Fibroblast of skin of abdomen (primary cell): ENCODE measurements around the gene SORCS2.

Experiments
- DNase-seq: peaks from one replicate; pipeline ENCODE4 v3.0.0-alpha.2; 2013

SORCS2 gene

DNA sequence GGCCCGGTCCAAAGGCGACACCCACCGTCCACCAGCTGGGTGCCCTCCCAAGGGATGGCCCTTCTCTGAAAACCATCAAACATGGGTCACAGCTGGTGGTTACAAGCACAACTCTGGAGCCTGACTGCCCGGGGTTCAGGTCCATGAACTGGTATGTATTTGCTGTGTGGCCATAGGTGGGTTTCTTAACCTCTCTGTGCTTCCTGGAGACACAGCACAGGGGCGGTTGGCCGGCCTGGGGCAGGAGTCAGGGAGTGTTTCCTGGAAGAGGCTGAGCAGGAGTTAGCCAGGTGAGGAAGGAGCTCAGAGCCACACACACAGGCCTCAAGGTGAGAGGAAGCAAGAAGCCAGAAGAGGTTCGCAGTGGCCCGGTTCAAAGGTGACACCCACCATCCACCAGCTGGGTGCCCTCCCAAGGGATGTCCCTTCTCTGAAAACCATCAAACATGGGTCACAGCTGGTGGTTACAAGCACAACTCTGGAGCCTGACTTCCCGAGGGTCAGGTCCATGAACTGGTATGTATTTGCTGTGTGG, 486.0 kb downstream of the SORCS2 start:
- DNase-seq, result no peak

DNA sequence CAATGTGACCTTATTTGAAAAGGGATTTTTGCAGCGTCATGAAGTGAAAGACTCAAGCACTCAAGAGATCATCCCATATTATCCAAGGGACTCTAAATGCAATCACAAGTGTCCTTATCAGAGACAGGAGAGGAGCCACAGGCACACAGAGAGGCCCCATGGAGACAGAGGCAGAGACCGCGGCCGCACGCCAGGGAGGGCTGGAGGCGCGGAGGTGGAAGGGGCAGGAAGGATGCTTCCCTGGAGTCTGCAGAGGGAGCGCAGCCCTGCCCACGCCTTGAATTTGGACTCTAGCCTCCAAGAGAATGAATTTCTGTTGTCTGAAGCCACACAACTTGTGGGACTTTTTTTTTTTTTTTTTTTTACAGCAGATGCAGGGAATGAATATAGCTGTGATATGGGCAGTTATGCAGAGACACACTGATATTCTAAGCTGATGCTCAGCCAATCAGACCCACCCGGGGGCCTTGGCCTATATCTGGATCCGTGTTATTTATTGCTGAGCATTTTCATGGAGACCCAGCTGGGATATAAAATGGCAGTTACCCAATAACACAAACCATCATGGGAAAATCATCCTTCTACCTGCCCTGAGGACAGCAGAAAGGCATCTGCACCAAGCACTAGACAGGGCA, 487.2 kb downstream of the SORCS2 start:
- no peak for DNase-seq

DNA sequence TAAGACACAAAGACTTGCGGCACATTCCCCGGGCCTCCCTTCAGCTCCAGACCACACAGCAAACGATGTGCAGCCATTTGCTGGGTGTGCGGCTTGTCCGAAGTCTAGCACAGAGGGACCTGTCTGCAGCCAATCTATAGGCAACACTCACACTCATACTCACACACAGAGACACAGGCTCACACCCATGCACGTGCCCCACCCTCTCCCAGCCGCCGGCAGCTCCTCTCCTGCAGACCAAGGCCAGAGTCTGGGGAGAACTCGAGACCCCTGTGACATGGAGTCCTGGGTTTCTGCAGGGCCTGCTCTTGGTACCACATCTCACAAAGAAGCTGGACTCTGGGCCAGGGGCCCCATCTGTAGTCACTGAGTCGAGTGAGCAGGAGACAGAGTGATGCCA, 487.8 kb downstream of the SORCS2 start:
- DNase-seq, result no peak

DNA sequence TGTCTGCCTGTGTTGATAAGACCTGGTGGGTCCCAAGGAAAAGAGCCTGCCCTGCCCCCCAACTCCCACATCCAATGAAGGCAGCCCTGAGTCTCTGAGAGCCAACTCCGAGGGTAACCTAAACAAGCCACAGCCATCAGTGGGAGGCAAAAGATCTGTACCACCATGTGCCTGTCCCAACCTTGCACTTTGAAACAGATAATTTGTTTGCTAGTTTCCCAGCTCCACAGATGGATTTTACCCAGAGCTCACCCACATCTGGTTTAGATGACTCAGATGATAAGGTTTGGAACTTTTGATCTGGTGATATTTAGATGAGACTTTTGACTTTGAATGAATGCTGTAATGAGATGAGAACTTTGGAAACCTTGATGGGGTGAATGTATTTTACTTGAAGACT, 488.4 kb downstream of the SORCS2 start:
- DNase-seq, result no peak

DNA sequence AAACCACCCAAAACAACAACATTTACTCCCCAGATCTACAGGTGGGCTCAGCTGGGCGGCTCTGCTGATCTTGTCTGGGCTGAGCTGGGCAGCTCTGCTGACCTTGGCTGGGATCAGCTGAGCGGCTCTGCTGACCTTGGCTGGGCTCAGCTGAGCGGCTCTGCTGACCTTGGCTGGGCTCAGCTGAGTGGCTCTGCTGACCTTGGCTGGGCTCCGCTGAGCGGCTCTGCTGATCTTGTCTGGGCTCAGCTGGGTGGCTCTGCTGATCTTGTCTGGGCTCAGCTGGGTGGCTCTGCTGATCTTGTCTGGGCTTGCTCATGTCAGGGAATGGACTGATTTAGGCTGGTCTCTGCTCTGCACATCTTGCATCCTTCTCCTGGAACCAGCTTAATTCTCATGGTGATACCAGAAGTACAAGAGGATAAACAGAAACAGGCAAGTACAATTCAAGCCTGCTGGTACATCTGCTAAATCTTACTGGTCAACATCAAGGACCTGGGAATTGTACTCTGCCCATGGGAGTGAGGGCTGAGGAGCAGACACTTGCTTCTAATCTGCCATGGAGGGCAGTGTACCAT, 490.9 kb downstream of the SORCS2 start:
- DNase-seq, result no peak

DNA sequence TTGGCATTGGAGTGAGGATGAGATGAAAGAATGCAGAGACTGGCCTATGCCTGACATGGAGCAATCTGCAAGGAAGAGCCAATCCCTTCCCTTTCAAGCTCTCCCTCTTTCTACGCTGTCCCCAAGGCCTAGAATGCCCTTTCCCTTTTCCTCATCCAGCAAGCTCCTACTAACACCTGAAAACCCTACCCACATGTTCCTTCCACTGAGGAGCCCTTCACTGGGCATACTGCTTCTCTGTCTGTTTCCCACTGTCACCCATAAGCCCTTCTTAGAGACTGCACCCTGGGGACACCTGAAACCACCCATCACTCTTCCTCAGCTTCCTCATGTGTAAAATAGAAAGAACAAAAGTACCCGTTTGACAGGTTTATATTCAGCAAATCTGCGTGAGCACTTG, 492.0 kb downstream of the SORCS2 start:
- no peak for DNase-seq

DNA sequence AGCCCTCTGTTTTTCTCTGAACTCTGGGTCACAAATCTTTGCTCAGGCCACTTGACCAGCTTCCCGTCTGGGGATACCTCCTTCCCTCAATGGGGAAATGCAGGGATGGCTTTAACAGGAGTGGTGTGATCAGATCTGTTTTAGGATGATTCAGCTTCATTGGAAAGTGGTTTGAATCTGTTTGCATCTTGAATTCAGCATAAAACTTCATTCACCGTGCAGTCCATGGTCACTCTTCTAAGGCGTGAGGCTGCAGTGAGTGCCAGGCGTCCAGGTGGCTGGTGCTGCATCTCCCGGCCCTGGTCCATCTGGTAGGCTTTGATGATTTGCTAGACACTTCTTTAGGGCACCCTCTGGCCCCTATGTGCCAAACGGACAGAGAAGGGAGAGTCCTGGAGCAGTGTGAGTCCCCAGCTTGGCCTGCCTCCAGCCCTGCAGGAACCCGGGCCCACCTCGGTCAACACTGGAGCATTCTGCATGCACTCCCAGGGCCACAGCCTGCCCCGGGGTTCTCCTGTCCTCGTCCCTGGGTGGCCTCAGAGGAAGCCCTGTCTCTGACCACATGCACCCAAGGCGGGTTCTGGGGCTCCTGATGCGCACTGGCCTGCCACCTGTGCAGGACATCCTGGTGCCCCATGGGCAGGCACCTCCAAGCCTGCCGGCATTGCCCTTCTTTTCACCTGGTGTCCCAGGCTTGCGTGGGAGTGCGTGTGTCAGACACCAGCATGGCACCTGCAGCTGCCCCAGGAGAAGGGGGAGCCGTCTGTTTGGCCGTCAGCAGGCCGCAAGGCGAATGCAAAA, 493.9 kb downstream of the SORCS2 start:
- DNase-seq, result no peak

DNA sequence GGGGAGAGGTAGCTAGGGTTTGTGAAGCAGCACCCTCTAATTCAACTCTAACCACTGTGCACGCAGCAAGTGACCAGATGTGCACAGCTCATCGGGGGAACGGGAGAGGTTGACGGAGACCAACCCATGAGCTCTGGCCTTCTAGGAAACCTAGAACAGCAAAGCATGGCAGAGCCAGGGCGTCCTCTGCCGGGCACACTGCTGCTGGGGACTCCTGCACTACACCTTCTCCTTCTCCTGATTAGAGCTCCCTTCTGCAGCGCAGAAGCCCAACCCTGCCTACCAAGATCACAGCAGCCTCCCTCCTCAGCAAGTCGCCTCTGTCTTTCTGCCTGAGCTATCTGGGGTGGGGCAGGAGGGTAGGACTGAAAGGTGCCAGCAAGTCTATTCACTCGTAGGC, 494.7 kb downstream of the SORCS2 start:
- no peak for DNase-seq

DNA sequence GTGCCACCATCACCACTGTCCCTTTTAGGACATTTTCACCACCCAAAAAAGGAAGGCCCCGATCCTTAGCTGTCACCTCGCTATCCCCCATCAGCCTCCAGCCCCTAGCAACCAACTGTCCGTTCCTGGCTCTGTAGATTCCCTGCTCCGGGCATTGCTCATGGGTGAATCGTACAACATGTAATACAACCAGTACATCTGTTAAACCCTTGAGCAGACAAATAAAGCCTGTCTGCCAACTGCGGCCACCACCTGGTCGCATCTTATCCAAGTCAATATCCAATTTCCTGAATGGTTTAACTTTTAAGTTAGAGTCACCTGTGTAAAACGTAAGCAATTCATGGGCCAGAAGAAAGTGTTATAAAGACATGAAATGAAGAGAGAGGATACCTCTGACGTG, 495.5 kb downstream of the SORCS2 start:
- DNase-seq, result no peak

DNA sequence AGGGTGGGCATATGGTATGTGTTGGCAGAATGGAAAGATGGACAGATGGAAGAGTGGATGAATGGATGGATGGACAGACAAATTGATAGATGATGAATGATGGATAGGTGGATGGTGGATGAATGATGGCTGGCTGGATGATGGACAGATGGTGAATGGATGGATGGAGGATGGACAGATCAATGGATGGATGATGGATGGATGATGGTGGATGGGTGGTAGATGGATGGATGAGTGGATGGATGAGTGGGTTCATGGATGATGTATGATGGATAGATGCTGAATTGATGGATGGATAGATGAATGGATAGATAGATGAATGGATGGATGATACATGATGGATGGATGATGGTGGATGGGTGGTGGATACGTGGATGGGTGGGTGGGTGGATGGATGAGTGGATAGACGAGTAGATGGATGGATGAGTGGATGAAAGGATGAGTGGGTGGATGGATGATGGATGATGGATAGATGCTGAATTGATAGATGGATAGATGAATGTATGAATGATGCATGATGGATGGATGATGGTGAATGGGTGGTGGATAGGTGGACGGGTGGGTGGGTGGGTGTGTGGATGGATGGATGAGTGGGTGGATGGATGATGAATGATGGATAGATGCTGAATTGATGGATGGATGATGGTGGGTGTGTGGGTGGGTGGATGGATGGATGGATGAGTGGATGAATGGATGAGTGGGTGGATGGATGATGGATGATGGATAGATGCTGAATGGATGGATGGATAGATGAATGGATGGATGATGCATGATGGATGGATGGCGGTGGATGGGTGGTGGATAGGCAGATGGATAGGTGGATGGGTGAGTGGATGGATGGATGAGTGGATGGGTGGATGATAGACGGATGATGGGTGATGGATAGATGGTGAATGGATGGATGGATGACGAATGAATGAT, 497.7 kb downstream of the SORCS2 start:
- DNase-seq, result no peak

DNA sequence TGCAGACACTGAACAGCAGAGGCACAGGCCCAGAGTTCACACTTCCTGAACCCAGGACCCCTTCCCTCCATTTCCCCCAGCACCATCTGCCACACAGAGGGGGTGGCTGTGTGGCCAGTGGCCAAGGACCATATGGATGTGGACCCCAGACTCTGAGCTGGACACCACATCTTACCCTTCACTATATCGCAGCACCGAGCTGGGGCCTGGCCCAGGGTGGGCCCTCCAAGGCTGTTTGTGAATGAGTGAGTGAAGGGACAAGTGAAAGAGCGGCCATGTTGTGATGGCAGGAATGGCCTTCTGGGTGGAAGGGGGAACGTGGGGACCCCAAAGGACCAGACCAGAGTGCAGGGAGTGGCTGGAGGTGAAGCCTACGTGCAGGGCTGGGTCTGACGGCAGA, 498.7 kb downstream of the SORCS2 start:
- DNase-seq, result no peak

DNA sequence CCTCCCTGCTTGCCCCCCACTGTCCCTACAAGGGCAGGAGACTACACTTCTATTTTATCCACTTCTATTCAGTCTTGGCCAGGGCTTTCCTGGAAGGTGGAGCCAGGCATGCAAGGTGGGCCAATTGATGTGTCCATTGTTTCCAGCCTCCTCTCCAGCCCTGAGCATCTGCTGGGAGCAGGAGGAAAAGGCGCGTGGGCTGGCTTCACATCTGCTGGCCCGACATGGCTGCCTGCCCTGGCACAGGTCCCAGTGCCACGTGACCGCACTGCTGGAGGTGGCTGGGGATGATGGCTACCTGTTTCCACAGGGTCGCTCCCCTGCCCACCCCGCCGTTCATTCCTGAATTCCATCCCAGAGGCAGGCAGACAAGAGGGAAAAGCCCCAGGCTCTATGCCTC, 499.6 kb downstream of the SORCS2 start:
- DNase-seq, result peak; percentile 12

DNA sequence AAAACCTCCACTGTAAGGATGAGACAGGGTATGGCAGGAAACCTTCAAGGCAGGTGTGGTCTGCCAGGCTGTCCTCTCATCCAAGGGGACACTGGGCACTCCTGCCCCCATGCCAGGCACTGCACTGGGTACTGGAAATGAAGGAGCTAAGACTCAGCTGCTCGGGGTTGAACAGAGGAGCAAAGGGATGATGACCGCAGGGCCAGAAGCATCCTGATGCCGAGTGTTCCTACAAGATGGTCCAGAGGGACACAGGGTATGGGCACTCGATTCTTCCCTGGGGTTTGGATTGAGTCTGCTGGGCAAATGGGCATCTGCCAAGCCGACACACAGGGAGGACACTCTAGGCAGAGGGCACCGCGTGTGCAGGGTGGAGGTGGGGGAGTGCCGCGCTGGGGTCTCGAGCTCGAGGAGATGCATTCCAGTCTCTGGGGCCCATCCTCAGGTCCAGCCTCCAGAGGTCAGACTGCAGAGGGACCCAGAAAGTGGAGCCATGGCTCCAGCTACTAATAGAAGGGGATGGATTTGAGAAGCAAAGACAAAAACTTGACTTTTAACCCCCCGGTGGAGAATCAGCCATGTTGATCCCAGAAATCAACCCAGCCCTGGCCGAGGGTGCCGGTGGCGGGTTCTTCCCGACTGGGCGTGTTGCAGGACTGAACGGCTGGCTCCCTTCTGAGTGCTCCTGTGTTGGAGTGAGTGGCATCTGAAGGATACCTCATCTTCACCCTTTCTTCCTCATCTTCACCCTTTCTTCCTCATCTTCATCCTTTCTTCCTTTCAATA, 500.3 kb downstream of the SORCS2 start:
- no peak for DNase-seq

DNA sequence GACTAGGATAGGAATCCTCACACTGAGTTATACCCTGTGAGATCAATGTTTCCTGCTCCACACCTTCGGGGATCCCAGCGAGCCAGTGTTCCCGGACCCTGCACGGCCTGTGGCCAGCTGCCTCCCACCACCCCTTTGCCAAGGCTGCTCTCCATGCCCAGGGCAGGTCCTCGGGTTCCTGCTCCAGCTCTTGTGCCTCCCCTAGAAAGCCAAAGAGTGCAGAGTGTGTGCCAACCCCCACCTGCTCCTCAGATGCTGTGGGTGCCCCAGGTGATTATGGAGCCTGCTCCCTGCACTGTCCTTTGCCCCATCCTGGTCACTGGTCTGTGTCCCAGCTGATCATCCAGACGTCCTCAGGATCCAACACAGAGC, 500.9 kb downstream of the SORCS2 start:
- no peak for DNase-seq

DNA sequence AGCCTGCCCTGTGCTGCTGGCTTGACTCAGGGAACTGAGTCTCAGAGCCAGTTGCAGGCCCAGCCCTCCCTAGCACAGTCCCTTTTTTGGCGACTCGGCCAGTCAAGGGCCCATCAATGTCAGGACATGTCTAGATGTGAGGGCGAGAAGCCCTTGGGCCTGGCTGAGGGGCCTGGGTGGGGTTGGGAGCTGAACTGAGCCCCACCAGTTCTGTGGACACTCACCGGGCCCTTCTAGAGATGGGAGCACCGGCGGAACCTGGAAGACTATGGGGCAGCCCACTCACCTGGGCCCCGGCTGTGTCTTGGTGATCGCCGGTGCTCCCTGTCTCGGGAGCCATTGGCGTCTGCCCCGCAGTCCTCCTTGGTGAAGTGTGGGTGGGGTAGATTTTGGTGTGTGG, 501.4 kb downstream of the SORCS2 start:
- no peak for DNase-seq

DNA sequence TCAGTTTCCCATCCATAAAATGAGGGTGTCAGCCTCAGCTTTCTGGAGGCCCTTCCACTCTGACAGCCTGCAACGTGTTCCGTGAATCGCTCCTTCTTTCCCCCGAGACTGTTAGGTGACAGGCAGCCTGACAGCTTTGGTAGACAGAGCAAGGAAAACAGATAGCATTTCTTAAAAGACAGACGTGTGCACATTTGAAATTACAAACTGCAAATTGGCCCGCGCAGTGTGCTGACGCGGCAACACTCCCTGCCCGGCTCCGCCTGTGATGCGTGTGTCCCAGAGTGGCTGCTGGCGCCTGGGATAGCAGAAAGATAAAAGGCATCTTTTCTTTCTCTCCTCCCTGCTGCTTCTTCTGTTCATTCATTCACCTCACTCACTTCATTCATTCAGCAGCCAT, 502.0 kb downstream of the SORCS2 start:
- no peak for DNase-seq

DNA sequence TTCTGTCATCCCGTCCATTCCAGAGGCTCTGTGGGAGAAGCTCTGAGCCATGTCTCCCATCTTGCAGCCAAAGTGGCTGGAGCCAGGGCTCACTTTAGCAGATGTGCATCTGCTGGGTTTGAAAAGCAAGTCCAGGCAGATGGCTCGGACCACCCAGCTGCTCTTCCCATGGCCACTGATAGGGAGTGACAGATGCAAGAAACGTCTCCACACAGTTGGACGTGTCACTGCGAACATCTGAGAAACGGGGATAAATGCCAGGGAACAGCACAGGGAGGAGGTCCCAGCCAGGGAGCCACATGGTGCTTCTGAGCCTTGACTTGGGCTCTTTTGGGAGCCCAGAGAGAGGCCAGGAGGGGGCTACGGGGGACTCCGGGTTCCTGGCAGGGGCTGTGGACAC, 505.0 kb downstream of the SORCS2 start:
- no peak for DNase-seq

DNA sequence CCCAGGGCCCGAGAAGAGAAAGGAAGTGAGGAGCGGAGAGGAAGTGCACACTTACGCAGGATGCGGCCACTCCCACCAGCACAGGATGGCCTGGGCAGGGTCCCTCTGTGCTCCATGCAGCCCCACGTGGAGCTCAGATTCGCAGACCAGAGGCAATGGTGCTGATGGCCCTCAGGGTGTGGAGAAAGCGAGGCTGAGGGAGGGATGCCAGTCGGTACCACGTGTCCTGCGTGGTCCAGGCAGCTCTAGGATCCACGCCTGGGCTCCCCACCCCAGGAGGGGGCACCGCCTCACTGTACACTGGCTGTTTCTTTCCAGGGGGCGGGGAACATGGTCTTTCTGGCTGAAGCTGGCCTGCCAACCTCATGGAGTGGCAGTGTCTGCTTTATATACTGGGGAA, 505.5 kb downstream of the SORCS2 start:
- DNase-seq, result no peak

DNA sequence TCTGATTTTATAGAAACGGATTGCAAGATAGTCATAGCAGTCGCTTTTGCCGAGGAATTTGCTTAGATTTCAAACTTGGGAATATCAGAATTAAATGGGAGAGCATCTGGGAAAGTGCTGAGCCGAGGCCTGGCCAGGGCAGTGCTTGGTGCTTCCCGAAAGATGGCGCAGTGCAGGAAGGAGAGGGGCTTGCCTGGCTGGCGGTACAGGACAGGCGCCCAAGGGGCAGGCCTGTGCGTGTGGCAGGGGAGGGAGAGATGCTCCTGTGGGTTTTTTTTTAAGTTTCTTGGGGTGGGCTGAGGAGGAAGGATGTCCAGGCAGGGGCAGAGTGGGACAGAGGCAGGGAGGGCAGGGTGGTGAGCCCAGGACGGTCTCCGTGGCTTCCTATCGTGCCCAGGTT, 506.2 kb downstream of the SORCS2 start:
- DNase-seq, result peak; percentile 35

DNA sequence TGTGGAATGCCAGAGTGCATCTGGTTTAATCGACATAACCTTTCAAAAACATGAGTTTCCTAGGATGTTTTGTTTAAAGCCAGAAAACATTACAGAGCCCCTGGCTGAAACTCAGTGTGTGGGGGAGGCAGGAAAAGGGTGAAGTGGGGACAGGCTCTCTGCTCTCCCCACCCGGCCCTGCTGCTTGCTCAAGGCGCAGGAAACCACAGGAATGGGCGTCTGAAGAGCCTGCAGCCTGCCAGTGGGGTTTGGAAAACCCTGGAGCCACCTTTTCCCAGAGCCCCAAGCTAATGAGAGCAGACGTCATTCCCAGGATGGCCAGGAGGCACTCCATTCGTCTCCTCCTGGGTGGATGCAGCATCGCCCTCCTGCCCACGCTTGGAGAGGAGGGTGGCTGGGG, 506.7 kb downstream of the SORCS2 start:
- peak; percentile 94 for DNase-seq

DNA sequence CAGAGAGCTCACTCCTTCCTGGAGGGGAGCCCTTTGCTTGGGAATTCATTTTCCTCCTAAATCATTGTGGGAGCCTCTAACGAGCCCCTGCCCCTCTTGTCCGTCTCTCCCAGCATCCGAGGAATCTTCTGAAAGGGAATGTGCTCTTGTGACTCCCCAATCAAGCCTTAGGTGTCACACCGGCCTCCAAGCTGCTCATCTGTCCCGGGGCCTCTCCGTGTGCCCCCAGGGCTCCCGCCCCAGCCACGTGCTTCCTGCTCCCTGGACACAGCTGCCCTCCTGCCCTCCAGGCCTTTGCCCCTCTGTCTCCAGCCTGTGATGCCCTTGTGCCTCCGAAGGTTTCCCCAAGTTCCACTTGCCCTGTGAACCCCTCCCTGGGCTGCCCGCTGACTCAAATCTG, 507.5 kb downstream of the SORCS2 start:
- DNase-seq, result no peak

DNA sequence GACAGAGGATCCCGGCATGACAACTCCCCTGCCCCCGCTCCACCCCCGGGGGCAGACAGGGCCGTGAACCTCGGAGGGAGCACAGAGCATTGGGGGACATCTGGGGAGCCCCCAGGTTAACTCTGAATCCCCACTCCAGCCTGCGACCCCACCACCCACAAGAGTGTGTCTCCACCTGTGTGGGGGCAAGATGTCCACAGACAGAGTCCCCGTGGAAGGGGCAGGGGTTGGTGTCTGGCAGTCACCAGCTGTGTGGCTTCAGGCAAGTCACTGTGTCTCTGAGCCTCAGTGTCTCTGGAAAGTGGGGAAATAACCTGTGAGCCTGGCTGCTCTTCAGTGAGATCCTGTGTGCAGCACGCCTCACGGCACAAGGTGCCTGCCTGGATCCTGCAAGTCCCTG, 508.3 kb downstream of the SORCS2 start:
- no peak for DNase-seq
